Endothelial cell of umbilical vein (primary cell): ENCODE results near the gene ZFP36. TPM values are rescaled to one million over a fixed set of nuclear protein-coding genes. Genes with fewer than 3 reads are reported as not detected.

Source experiments
- BruUV-seq: library from RNA; stranded (reverse); fragments of 400-500 nt; replicated peaks from 2 replicates; lab custom pipeline; 2021; lab: Mats Ljungman, UMichigan
- CTCF ChIA-PET: fragments of 300-600, 350-600 bp; sonication (Branson Sonifier 250); formaldehyde crosslinking; loops from one replicate; lab custom pipeline; 2021; ENCODE audit warnings: antibody characterized with exemption, inconsistent platforms; lab: Charles Lee
- POLR2A ChIA-PET: fragments of 300-600, 350-600 bp; sonication (Branson Sonifier 250); formaldehyde crosslinking; loops from one replicate; lab custom pipeline; 2021; ENCODE audit warnings: antibody characterized with exemption, inconsistent platforms; lab: Charles Lee
- DNase-seq: peaks from one replicate; pipeline ENCODE4 v3.0.0-alpha.2; 2011; ENCODE audit warnings: low read depth, low spot score
- FAIRE-seq: peaks from 2 replicates; lab custom pipeline; 2011; peaks lifted over from hg19 to GRCh38; lab: Jason Lieb, UNC
- H2AFZ ChIP-seq: 2 replicates; pipeline ENCODE4 v1.6.0; 2012; ENCODE audit warnings: low read depth, low read length, control low read depth, inconsistent platforms
- H3K27ac ChIP-seq: 2 replicates; pipeline ENCODE4 v1.5.1; 2011; ENCODE audit warnings: low read depth, mild to moderate bottlenecking, control low read depth, low read length, moderate library complexity; ENCODE audit not compliant: insufficient read depth
- H3K27me3 ChIP-seq, 2 experiments: 2 replicates each; pipeline versions ENCODE4 v1.6.0 to v1.6.1; 2011; ENCODE audit warnings: low read length in 2 of 2, mixed read lengths in 1 of 2; ENCODE audit not compliant: control insufficient read depth in 2 of 2, insufficient read depth in 2 of 2
- H3K36me3 ChIP-seq, 2 experiments: 2 replicates in 1 of 2; 3 replicates in 1 of 2; pipeline ENCODE4 v1.5.1; 2011; ENCODE audit warnings: low read length in 2 of 2, mild to moderate bottlenecking in 1 of 2, moderate library complexity in 1 of 2; ENCODE audit not compliant: control insufficient read depth in 2 of 2, insufficient read depth in 2 of 2; ENCODE audit errors: extremely low read depth in 1 of 2
- H3K4me1 ChIP-seq: 3 replicates; pipeline ENCODE4 v1.5.1; 2011; ENCODE audit warnings: mild to moderate bottlenecking, low read length; ENCODE audit not compliant: control insufficient read depth, insufficient read depth; ENCODE audit errors: extremely low read depth
- H3K4me2 ChIP-seq: 2 replicates; pipeline ENCODE4 v1.6.1; 2011; ENCODE audit warnings: low read length, control low read depth, mixed read lengths; ENCODE audit not compliant: insufficient read depth
- H3K4me3 ChIP-seq, 3 experiments: fragments of 200-600 bp in 1 of 3; sonication (generic), shearing (Covaris generic) in 1 of 3; replicated peaks in 1 of 3; 2 replicates each; pipeline ENCODE4 v1.5.1; 2011 to 2016; ENCODE audit warnings: control low read depth in 3 of 3, low read length in 3 of 3, mild to moderate bottlenecking in 2 of 3, inconsistent platforms in 1 of 3, low read depth in 1 of 3, moderate library complexity in 1 of 3; ENCODE audit not compliant: insufficient read depth in 1 of 3
- H3K79me2 ChIP-seq: 2 replicates; pipeline ENCODE4 v1.6.0; 2012; ENCODE audit warnings: low read length, inconsistent platforms; ENCODE audit not compliant: control insufficient read depth, insufficient read depth
- H3K9ac ChIP-seq: replicated peaks from 2 replicates; pipeline ENCODE3; 2011; ENCODE audit warnings: low read length, control low read depth; ENCODE audit not compliant: insufficient read depth; ENCODE audit errors: extremely low read depth
- H3K9me1 ChIP-seq: replicated peaks from 3 replicates; pipeline ENCODE4 v1.6.0; 2011; ENCODE audit warnings: mild to moderate bottlenecking, low read length; ENCODE audit not compliant: control insufficient read depth, insufficient read depth; ENCODE audit errors: extremely low read depth
- H3K9me3 ChIP-seq: replicated peaks from 2 replicates; pipeline ENCODE4 v1.5.1; 2012; ENCODE audit warnings: low read length, inconsistent platforms; ENCODE audit not compliant: control insufficient read depth, insufficient read depth
- H4K20me1 ChIP-seq: replicated peaks from 2 replicates; pipeline ENCODE3; 2011; ENCODE audit warnings: mild to moderate bottlenecking, low read length; ENCODE audit not compliant: control insufficient read depth, insufficient read depth; ENCODE audit errors: extremely low read depth
- CTCF ChIP-seq, 2 donors: IDR thresholded peaks; 1 replicate in 1 of 2; 2 replicates in 1 of 2; pipeline ENCODE4 v1.5.1; 2011; ENCODE audit warnings: low read length in 2 of 2, mild to moderate bottlenecking in 2 of 2, moderate library complexity in 2 of 2, control low read depth in 1 of 2, inconsistent platforms in 1 of 2, low read depth in 1 of 2; ENCODE audit not compliant: insufficient read depth in 1 of 2; ENCODE audit errors: extremely low read depth in 1 of 2
- EZH2 ChIP-seq: IDR thresholded peaks from 2 replicates; pipeline ENCODE4 v1.6.1; 2012; ENCODE audit warnings: borderline replicate concordance, low read depth, mild to moderate bottlenecking, moderate library complexity, low read length, inconsistent platforms; ENCODE audit not compliant: severe bottlenecking
- FOS ChIP-seq: IDR thresholded peaks from 2 replicates; pipeline ENCODE4 v1.6.1; 2011; ENCODE audit warnings: mild to moderate bottlenecking, low read length, moderate library complexity, borderline replicate concordance; ENCODE audit not compliant: insufficient read depth
- GATA2 ChIP-seq: IDR thresholded peaks from 2 replicates; pipeline ENCODE4 v1.7.0; 2011; ENCODE audit warnings: low read depth, mild to moderate bottlenecking, moderate library complexity, mixed read lengths, low read length; ENCODE audit not compliant: insufficient read length, insufficient read depth
- MAX ChIP-seq: IDR thresholded peaks from 2 replicates; pipeline ENCODE4 v1.6.1; 2011; ENCODE audit not compliant: insufficient read depth, insufficient read length
- MYC ChIP-seq: IDR thresholded peaks from one replicate; pipeline ENCODE4 v1.6.1; 2011; ENCODE audit warnings: mild to moderate bottlenecking, low read depth, low read length
- POLR2A ChIP-seq: IDR thresholded peaks from 2 replicates; pipeline ENCODE4 v1.6.1; 2012; ENCODE audit warnings: low read depth, mild to moderate bottlenecking, control low read depth, low read length
- dilution Hi-C: fragments of 300-500 bp; cut with MboI; formaldehyde crosslinking; loops from one replicate; pipeline ENCODE4 v1.15.0; 2019; ENCODE audit warnings: low sequenced_read_pairs; ENCODE audit not compliant: extremely low pct_ligation_motif_present
- intact Hi-C: fragments of 100-400 bp; cut with micrococcal nuclease; formaldehyde crosslinking; loops from one replicate; pipeline ENCODE4 v1.10.0; 2022
- polyA plus RNA-seq, 4 experiments: library from polyadenylated mRNA; depleted of rRNA in 3 of 4; stranded (reverse) in 3 of 4; unstranded in 1 of 4; fragments of >200 nt; gene quantifications; 2 replicates each; pipeline versions ENCODE4 v1.2.1 to v1.2.3, GENCODE V29; 2011 to 2012; ENCODE audit warnings: missing spikeins in 1 of 4
- total RNA-seq: library from RNA; stranded (reverse); gene quantifications from 2 replicates; pipeline ENCODE4 v1.2.3, GENCODE V29; 2021

Gene ZFP36
- total and polyA plus RNA-seq, 2 donors (not counting 3 experiments of a cell fraction or from before 2014, with no cell fraction given) = 12.2 to 21.7 TPM

GRCh38 chr19:39379865-39380396 lies 26.7 kb upstream of the ZFP36 start:
- intact Hi-C loops (no loop called here), dilution Hi-C loops (no loop called here)
- Histone ChIP-seq H3K27me3 (no peaks in the 10 kb centered on the region), H3K9me1 (no peaks in the 10 kb centered on the region), H3K27ac (no peak overlapping the region), H2AFZ (no peak overlapping the region), H3K4me2 (no peak overlapping the region), H3K4me1 (no peaks in the 10 kb centered on the region), H4K20me1 (no peaks in the 10 kb centered on the region), H3K36me3 (peaks cover 24 to 72% of the 10 kb centered on the region in 2 experiments), H3K79me2 (no peaks in the 10 kb centered on the region), H3K4me3 (no peak overlapping the region), H3K9ac (no peak overlapping the region), H3K9me3 (no peaks in the 10 kb centered on the region)
- ChIA-PET POLR2A (no interaction called here), CTCF (no interaction called here)
- no peak for FAIRE-seq
- no peak for DNase-seq
- no peak for TF ChIP-seq MAX
- TF ChIP-seq FOS = no peak
- TF ChIP-seq EZH2 = no peak
- TF ChIP-seq CTCF (IDR thresholded peaks at IDR 0.05; ENCODE audit: extremely low read depth in 1 of 2, insufficient read depth in 1 of 2, low read depth in 1 of 2, low read length in 2 of 2) = no peak
- TF ChIP-seq MYC = no peak
- TF ChIP-seq POLR2A = no peak
- TF ChIP-seq GATA2 = no peak
- no TSS peak for BruUV-seq
